GM23248 (cell line): ENCODE results near the gene ENO2. TPM values are rescaled to one million over a fixed set of nuclear protein-coding genes. Genes with fewer than 3 reads are reported as not detected.

Experiments
- DNase-seq: peaks from one replicate; pipeline ENCODE4 v3.0.0-alpha.2; 2015
- H2AFZ ChIP-seq: fragments of 200-600 bp; sonication (generic); 2 replicates; pipeline ENCODE4 v1.6.1; 2016; ENCODE audit warnings: antibody characterized with exemption
- H3F3A ChIP-seq: fragments of 200-600 bp; sonication (generic); 2 replicates; pipeline ENCODE4 v1.6.1; 2016; ENCODE audit warnings: mild to moderate bottlenecking, antibody characterized with exemption, mixed run types; ENCODE audit not compliant: insufficient read depth
- H3K27ac ChIP-seq: fragments of 200-600 bp; sonication (generic); 2 replicates; pipeline ENCODE4 v1.5.1; 2016; ENCODE audit warnings: mild to moderate bottlenecking
- H3K27me3 ChIP-seq: fragments of 200-600 bp; sonication (generic); replicated peaks from 2 replicates; pipeline ENCODE4 v1.6.1; 2016; ENCODE audit warnings: mild to moderate bottlenecking; ENCODE audit not compliant: insufficient read depth
- H3K36me3 ChIP-seq: fragments of 200-600 bp; sonication (generic); 2 replicates; pipeline ENCODE4 v1.6.1; 2016; ENCODE audit warnings: low read depth, mild to moderate bottlenecking
- H3K4me1 ChIP-seq: fragments of 200-600 bp; sonication (generic); 2 replicates; pipeline ENCODE4 v1.6.1; 2016; ENCODE audit warnings: mild to moderate bottlenecking; ENCODE audit not compliant: insufficient read depth
- H3K4me2 ChIP-seq: fragments of 200-600 bp; sonication (generic); one replicate; pipeline ENCODE4 v1.6.1; 2016; ENCODE audit warnings: mild to moderate bottlenecking; ENCODE audit not compliant: unreplicated experiment
- H3K4me3 ChIP-seq: fragments of 200-600 bp; sonication (generic); 2 replicates; pipeline ENCODE4 v1.5.1; 2016; ENCODE audit warnings: mild to moderate bottlenecking
- H3K79me2 ChIP-seq: fragments of 200-600 bp; sonication (generic); 2 replicates; pipeline ENCODE4 v1.6.1; 2016; ENCODE audit warnings: mild to moderate bottlenecking; ENCODE audit not compliant: insufficient read depth
- H3K9ac ChIP-seq: fragments of 200-600 bp; sonication (generic); 2 replicates; pipeline ENCODE4 v1.6.1; 2016; ENCODE audit warnings: mild to moderate bottlenecking
- H3K9me2 ChIP-seq: fragments of 200-600 bp; sonication (generic); 2 replicates; pipeline ENCODE4 v1.6.1; 2016; ENCODE audit warnings: mixed run types, mild to moderate bottlenecking, moderate library complexity; ENCODE audit not compliant: insufficient read depth
- H3K9me3 ChIP-seq: fragments of 200-600 bp; sonication (generic); one replicate; pipeline ENCODE4 v1.6.1; 2017; ENCODE audit warnings: low read depth
- H4K20me1 ChIP-seq: fragments of 200-600 bp; sonication (generic); 2 replicates; pipeline ENCODE4 v1.6.0; 2016; ENCODE audit not compliant: insufficient read depth
- EZH2 ChIP-seq: fragments of 200-600 bp; sonication (generic); IDR thresholded peaks from 2 replicates; pipeline ENCODE4 v1.6.1; 2018; ENCODE audit warnings: antibody characterized with exemption, mild to moderate bottlenecking; ENCODE audit not compliant: insufficient read depth, poor library complexity, severe bottlenecking
- EZH2phosphoT487 ChIP-seq: fragments of 200-600 bp; sonication (generic); IDR thresholded peaks from 2 replicates; pipeline ENCODE4 v1.6.1; 2018; ENCODE audit warnings: antibody characterized with exemption, moderate library complexity, mild to moderate bottlenecking, low read depth; ENCODE audit not compliant: insufficient read depth
- WGBS, 2 experiments: methylation state at CpG; one replicate each; pipeline ENCODE4 v1.1.6; 2015 to 2017; ENCODE audit warnings: low lambda C conversion rate in 2 of 2, low coverage in 1 of 2; ENCODE audit errors: missing lambda C conversion rate in 2 of 2; 5-methylcytosine and 5-hydroxymethylcytosine counted together
- in situ Hi-C: fragments of 300-500 bp; cut with MboI; formaldehyde crosslinking; loops from 2 replicates; pipeline ENCODE4 v1.15.0; 2020
- polyA plus RNA-seq: library from polyadenylated mRNA; unstranded; fragments of >200 nt; fragmentation: Nextera tagmentation; extraction: Ambion mirVana; gene quantifications from 2 replicates; pipeline ENCODE4 v1.2.1, GENCODE V29; 2016
- total RNA-seq: library from RNA; depleted of rRNA; stranded (reverse); fragments of >200 nt; shearing (Covaris generic); gene quantifications from 2 replicates; pipeline ENCODE4 v1.2.3, GENCODE V29; 2014

Gene ENO2
- total and polyA plus RNA-seq, 2 experiments from 2014 or later: 10.1 to 34.2 TPM

- in situ Hi-C loops: no loop called here
- Histone ChIP-seq H3K4me3 (no peak overlapping the region), H3K27ac (no peak overlapping the region), H3K36me3 (no peaks in the 10 kb centered on the region), H4K20me1 (no peaks in the 10 kb centered on the region), H3K9me3 (no peaks in the 10 kb centered on the region), H3K79me2 (peaks cover 11% of the 10 kb centered on the region; the same call in 1 of the 2 replicates), H2AFZ (no peak overlapping the region), H3F3A (peaks cover 8% of the 10 kb centered on the region), H3K27me3 (no peaks in the 10 kb centered on the region), H3K9me2 (no peaks in the 10 kb centered on the region), H3K4me2 (no peak overlapping the region), H3K9ac (no peak overlapping the region), H3K4me1 (peaks cover 9% of the 10 kb centered on the region)
- no peak for DNase-seq
- 74 to 75% methylated on average over 7 of the region's 7 CpGs for WGBS, 2 experiments
- TF ChIP-seq EZH2 (no peak), EZH2phosphoT487 (no peak)
These were observed 5.2 kb downstream of the ENO2 start for GRCh38 chr12:6919588-6919987.

GRCh38 chr12:6921539-6921938 is 7.2 kb downstream of the ENO2 start:
- Histone ChIP-seq H4K20me1 (no peaks in the 10 kb centered on the region), H2AFZ (no peak overlapping the region), H3K4me2 (no peak overlapping the region), H3K4me1 (peaks cover 22% of the 10 kb centered on the region), H3K4me3 (no peak overlapping the region), H3K36me3 (no peaks in the 10 kb centered on the region), H3K27ac (no peak overlapping the region), H3K9me2 (no peaks in the 10 kb centered on the region), H3K79me2 (no peaks in the 10 kb centered on the region), H3K27me3 (no peaks in the 10 kb centered on the region), H3K9ac (no peak overlapping the region), H3F3A (peaks cover 27% of the 10 kb centered on the region), H3K9me3 (no peaks in the 10 kb centered on the region)
- TF ChIP-seq EZH2: no peak
- no peak for TF ChIP-seq EZH2phosphoT487
- 74 to 81% methylated on average over 7 of the region's 7 CpGs for whole genome bisulfite sequencing, 2 experiments
- in situ Hi-C loops: no loop called here
- no peak for DNase-seq

GRCh38 chr12:6921996-6922946 is 7.9 kb downstream of the ENO2 start:
- in situ Hi-C loops: no loop called here
- H3F3A ChIP-seq: peaks cover 35% of the 10 kb centered on the region
- no peak overlapping the region for H3K4me2 ChIP-seq
- H3K4me1 ChIP-seq: peaks cover 29% of the 10 kb centered on the region
- H3K9me3 ChIP-seq: no peaks in the 10 kb centered on the region
- H3K27ac ChIP-seq: no peak overlapping the region
- no peaks in the 10 kb centered on the region for H3K36me3 ChIP-seq
- H3K9me2 ChIP-seq: no peaks in the 10 kb centered on the region
- no peak overlapping the region for H3K4me3 ChIP-seq
- H2AFZ ChIP-seq: no peak overlapping the region
- no peak for DNase-seq
- peaks cover 6% of the 10 kb centered on the region for H3K79me2 ChIP-seq
- WGBS, 2 experiments: 76 to 78% methylated on average over 9 of the region's 9 CpGs
- no peak for TF ChIP-seq EZH2
- no peak for TF ChIP-seq EZH2phosphoT487
- no peaks in the 10 kb centered on the region for H4K20me1 ChIP-seq
- H3K9ac ChIP-seq: no peak overlapping the region
- no peaks in the 10 kb centered on the region for H3K27me3 ChIP-seq

GRCh38 chr12:6923003-6923732 is 8.8 kb downstream of the ENO2 start:
- no peak overlapping the region for H3K4me3 ChIP-seq
- no peak overlapping the region for H3K4me2 ChIP-seq
- peaks cover 29% of the 10 kb centered on the region for H3K4me1 ChIP-seq
- no peak overlapping the region for H2AFZ ChIP-seq
- peaks cover 35% of the 10 kb centered on the region for H3F3A ChIP-seq
- H3K9me2 ChIP-seq: no peaks in the 10 kb centered on the region
- TF ChIP-seq EZH2 (no peak), EZH2phosphoT487 (no peak)
- H3K9me3 ChIP-seq: no peaks in the 10 kb centered on the region
- no peak overlapping the region for H3K9ac ChIP-seq
- H3K36me3 ChIP-seq: no peaks in the 10 kb centered on the region
- no peaks in the 10 kb centered on the region for H3K27me3 ChIP-seq
- peaks cover 11% of the 10 kb centered on the region for H3K79me2 ChIP-seq
- WGBS, 2 experiments: 68 to 70% methylated on average over 10 of the region's 10 CpGs
- DNase-seq: no peak
- in situ Hi-C loops: no loop called here
- no peaks in the 10 kb centered on the region for H4K20me1 ChIP-seq
- no peak overlapping the region for H3K27ac ChIP-seq
